ENCODE measurements around the gene SIN3B.

The SIN3B gene

DNA sequence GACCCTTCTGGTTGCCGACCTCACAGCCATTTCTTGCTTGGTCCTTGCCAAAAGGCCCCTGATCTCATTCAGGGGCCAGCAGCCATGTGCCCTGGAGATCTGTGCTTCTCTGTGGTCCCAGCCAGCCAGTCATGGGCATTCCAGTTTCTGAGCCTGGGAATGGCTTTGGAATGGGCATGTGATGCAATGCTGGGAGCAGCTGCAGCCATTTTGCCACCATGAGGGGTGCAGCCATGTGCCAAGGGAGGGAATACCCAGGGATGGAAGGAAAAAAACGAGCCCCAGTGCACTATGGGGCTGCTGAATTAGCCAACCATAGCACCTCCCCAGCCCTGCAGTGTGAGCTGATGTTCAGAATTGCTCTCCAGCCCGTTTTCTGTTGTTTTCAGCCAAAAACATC, 85.9 kb downstream of the SIN3B start:
- Histone ChIP-seq H3K4me3 (ENCODE audit: low read depth, low read length, poor library complexity, severe bottlenecking) (no peak overlapping the region), H3K79me2 (ENCODE audit: insufficient read depth, low read length) (no peaks in the 10 kb centered on the region), H2AFZ (ENCODE audit: low read length) (no peak overlapping the region), H3K36me3 (ENCODE audit: insufficient read depth, low read length) (no peaks in the 10 kb centered on the region; the same call in 1 of the 2 replicates), H3K27me3 (ENCODE audit: insufficient read depth, low read length) (peaks cover 14% of the 10 kb centered on the region; the same call in 1 of the 2 replicates), H3K9ac (ENCODE audit: low read length) (no peak overlapping the region), H3K9me2 (ENCODE audit: low read depth, low read length) (no peaks in the 10 kb centered on the region), H3K4me2 (ENCODE audit: low read length) (no peak overlapping the region), H3K27ac (ENCODE audit: low read depth, low read length, poor library complexity, severe bottlenecking) (no peak overlapping the region), H4K20me1 (ENCODE audit: insufficient read depth, low read length) (no peaks in the 10 kb centered on the region), H3F3A (ENCODE audit: insufficient read depth, low read length) (no peaks in the 10 kb centered on the region), H3K4me1 (ENCODE audit: insufficient read depth, low read length, severe bottlenecking) (no peaks in the 10 kb centered on the region), H3K9me3 (ENCODE audit: low read length) (peaks cover 10% of the 10 kb centered on the region)
- TF ChIP-seq, protein P1, sequence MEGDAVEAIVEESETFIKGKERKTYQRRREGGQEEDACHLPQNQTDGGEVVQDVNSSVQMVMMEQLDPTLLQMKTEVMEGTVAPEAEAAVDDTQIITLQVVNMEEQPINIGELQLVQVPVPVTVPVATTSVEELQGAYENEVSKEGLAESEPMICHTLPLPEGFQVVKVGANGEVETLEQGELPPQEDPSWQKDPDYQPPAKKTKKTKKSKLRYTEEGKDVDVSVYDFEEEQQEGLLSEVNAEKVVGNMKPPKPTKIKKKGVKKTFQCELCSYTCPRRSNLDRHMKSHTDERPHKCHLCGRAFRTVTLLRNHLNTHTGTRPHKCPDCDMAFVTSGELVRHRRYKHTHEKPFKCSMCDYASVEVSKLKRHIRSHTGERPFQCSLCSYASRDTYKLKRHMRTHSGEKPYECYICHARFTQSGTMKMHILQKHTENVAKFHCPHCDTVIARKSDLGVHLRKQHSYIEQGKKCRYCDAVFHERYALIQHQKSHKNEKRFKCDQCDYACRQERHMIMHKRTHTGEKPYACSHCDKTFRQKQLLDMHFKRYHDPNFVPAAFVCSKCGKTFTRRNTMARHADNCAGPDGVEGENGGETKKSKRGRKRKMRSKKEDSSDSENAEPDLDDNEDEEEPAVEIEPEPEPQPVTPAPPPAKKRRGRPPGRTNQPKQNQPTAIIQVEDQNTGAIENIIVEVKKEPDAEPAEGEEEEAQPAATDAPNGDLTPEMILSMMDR (IDR thresholded peaks at IDR 0.05; ENCODE audit: low read length) = no peak
- no peak for TF ChIP-seq EZH2 (IDR thresholded peaks at IDR 0.05; ENCODE audit: borderline replicate concordance, low read length)

DNA sequence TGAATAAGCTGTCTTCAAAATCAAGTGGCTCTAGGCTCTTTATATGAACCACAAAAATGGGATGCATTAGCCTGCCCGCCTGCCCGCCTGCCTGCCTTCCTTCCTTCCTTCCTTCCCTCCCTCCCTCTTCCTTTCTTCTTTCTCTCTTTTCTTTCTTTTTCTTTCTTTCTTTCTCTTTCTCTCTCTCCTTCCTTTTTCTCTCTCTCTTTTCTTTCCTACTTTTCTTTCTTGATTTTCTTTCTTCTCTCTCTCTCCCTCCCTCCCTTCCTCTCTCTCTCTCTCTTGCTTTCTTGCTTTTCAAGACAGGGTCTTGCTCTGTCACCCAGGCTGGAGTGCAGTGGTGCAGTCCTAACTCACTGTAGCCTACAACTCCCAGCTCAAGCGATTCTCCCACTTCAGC, 86.5 kb downstream of the SIN3B start:
- Histone ChIP-seq H2AFZ (ENCODE audit: low read length) (no peak overlapping the region), H3K9ac (ENCODE audit: low read length) (no peak overlapping the region), H4K20me1 (ENCODE audit: insufficient read depth, low read length) (no peaks in the 10 kb centered on the region), H3K79me2 (ENCODE audit: insufficient read depth, low read length) (no peaks in the 10 kb centered on the region), H3K27me3 (ENCODE audit: insufficient read depth, low read length) (peaks cover 14% of the 10 kb centered on the region; the same call in 1 of the 2 replicates), H3K9me2 (ENCODE audit: low read depth, low read length) (no peaks in the 10 kb centered on the region), H3K9me3 (ENCODE audit: low read length) (peaks cover 10% of the 10 kb centered on the region), H3K36me3 (ENCODE audit: insufficient read depth, low read length) (no peaks in the 10 kb centered on the region; the same call in 1 of the 2 replicates), H3K4me2 (ENCODE audit: low read length) (no peak overlapping the region), H3K27ac (ENCODE audit: low read depth, low read length, poor library complexity, severe bottlenecking) (no peak overlapping the region), H3K4me1 (ENCODE audit: insufficient read depth, low read length, severe bottlenecking) (no peaks in the 10 kb centered on the region), H3F3A (ENCODE audit: insufficient read depth, low read length) (no peaks in the 10 kb centered on the region), H3K4me3 (ENCODE audit: low read depth, low read length, poor library complexity, severe bottlenecking) (no peak overlapping the region)
- TF ChIP-seq, protein P1 (IDR thresholded peaks at IDR 0.05; ENCODE audit: low read length) = no peak
- TF ChIP-seq EZH2 (IDR thresholded peaks at IDR 0.05; ENCODE audit: borderline replicate concordance, low read length) = no peak

DNA sequence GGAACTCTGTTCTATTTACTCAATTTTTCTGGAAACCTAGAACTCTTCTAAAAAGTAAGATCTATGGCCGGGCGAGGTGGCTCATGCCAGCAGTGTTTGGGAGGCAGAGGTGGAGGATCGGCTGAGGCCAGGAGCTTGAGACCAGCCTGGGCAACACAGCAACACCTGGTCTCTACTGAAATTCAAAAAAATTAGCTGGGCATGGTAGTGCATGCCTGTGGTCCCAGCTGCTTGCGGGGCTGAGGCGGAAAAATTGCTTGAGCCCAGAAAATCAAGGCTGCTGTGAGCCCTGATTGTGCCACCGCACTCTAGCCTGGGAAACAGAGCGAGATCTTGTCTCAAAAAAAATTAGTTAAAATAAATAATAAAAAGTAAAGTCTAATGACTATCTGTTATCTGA, 88.2 kb downstream of the SIN3B start:
- Histone ChIP-seq H3K4me1 (ENCODE audit: insufficient read depth, low read length, severe bottlenecking) (no peaks in the 10 kb centered on the region), H3K79me2 (ENCODE audit: insufficient read depth, low read length) (no peaks in the 10 kb centered on the region), H3K36me3 (ENCODE audit: insufficient read depth, low read length) (no peaks in the 10 kb centered on the region; the same call in 1 of the 2 replicates), H4K20me1 (ENCODE audit: insufficient read depth, low read length) (no peaks in the 10 kb centered on the region), H2AFZ (ENCODE audit: low read length) (no peak overlapping the region), H3K27me3 (ENCODE audit: insufficient read depth, low read length) (peaks cover 14% of the 10 kb centered on the region; the same call in 1 of the 2 replicates), H3K4me3 (ENCODE audit: low read depth, low read length, poor library complexity, severe bottlenecking) (no peak overlapping the region), H3F3A (ENCODE audit: insufficient read depth, low read length) (no peaks in the 10 kb centered on the region), H3K27ac (ENCODE audit: low read depth, low read length, poor library complexity, severe bottlenecking) (no peak overlapping the region), H3K9ac (ENCODE audit: low read length) (no peak overlapping the region), H3K9me2 (ENCODE audit: low read depth, low read length) (no peaks in the 10 kb centered on the region), H3K4me2 (ENCODE audit: low read length) (no peak overlapping the region), H3K9me3 (ENCODE audit: low read length) (peaks cover 10% of the 10 kb centered on the region)
- TF ChIP-seq, protein P1 (IDR thresholded peaks at IDR 0.05; ENCODE audit: low read length) = no peak
- TF ChIP-seq EZH2 (IDR thresholded peaks at IDR 0.05; ENCODE audit: borderline replicate concordance, low read length) = no peak
